ENCODE data around the gene GRK2.

The GRK2 gene

GRCh38 chr11:67295846-67296245 lies 29.6 kb downstream of the GRK2 start:
- Histone ChIP-seq H3K4me1 (ENCODE audit: insufficient read depth, low read length) (no peaks in the 10 kb centered on the region), H3K27me3 (ENCODE audit: insufficient read depth, low read length) (no peaks in the 10 kb centered on the region), H3K9me3 (ENCODE audit: insufficient read depth, low read depth, low read length) (peaks cover 8% of the 10 kb centered on the region), H3K36me3 (ENCODE audit: insufficient read depth, low read length) (peaks cover 63% of the 10 kb centered on the region), H3K9ac (ENCODE audit: low read depth, low read length) (no peak overlapping the region), H3K27ac (ENCODE audit: low read depth, low read length) (no peak overlapping the region), H3K4me3 (ENCODE audit: low read length) (no peak overlapping the region)
- 94% methylated on average over 1 of the region's 1 CpG for WGBS

DNA sequence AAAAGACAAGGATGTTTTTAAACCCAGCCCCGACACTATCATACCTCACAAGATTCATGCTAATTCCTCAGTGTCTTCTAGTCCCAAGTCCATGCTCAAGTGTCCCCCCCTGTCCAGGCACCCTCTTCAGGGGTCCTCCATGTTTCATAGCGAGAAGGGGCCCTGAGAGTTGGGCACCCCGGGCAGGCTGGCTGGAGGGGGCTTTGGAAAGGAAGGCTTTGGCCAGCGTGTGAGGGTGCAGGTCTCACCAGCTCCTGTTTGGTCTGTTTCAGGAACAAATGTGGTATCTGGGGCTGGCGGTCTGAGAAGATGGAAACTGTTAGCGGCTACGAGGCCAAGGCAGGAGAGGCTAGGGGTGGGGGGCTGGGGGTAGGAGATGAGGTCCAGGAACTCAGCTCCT lies 32.5 kb downstream of the GRK2 start:
- Histone ChIP-seq H3K36me3 (ENCODE audit: insufficient read depth, low read length) (peaks cover 47% of the 10 kb centered on the region), H3K9me3 (ENCODE audit: insufficient read depth, low read depth, low read length) (peaks cover 8% of the 10 kb centered on the region), H3K9ac (ENCODE audit: low read depth, low read length) (no peak overlapping the region), H3K27ac (ENCODE audit: low read depth, low read length) (no peak overlapping the region), H3K4me3 (ENCODE audit: low read length) (no peak overlapping the region), H3K4me1 (ENCODE audit: insufficient read depth, low read length) (peaks cover 13% of the 10 kb centered on the region), H3K27me3 (ENCODE audit: insufficient read depth, low read length) (peaks cover under 1% of the 10 kb centered on the region; the same call in 1 of the 2 replicates)
- WGBS, result 93% methylated on average over 7 of the region's 7 CpGs

- no peak overlapping the region; the same call in 1 of the 2 replicates for H3K9ac ChIP-seq (ENCODE audit: low read depth, low read length)
- H3K27ac ChIP-seq (ENCODE audit: low read depth, low read length), result no peak overlapping the region
Measured at GRCh38 chr11:67299471-67300191, 33.4 kb downstream of the GRK2 start.

GRCh38 chr11:67300256-67300755 lies 34.0 kb downstream of the GRK2 start:
- no peak overlapping the region for H3K9ac ChIP-seq (ENCODE audit: low read depth, low read length)
- H3K9me3 ChIP-seq (ENCODE audit: insufficient read depth, low read depth, low read length), result peaks cover 8% of the 10 kb centered on the region
- peaks cover 11% of the 10 kb centered on the region for H3K27me3 ChIP-seq (ENCODE audit: insufficient read depth, low read length)
- WGBS, result 93% methylated on average over 13 of the region's 13 CpGs
- no peak overlapping the region for H3K27ac ChIP-seq (ENCODE audit: low read depth, low read length)
- peaks cover 16% of the 10 kb centered on the region for H3K4me1 ChIP-seq (ENCODE audit: insufficient read depth, low read length)
- peaks cover 38% of the 10 kb centered on the region for H3K36me3 ChIP-seq (ENCODE audit: insufficient read depth, low read length)
- no peak overlapping the region for H3K4me3 ChIP-seq (ENCODE audit: low read length)

More at GRCh38 chr11:67299471-67300191, 33.4 kb downstream of the GRK2 start:
- 95% methylated on average over 29 of the region's 29 CpGs for WGBS
- peaks cover 42% of the 10 kb centered on the region for H3K36me3 ChIP-seq (ENCODE audit: insufficient read depth, low read length)
- no peak overlapping the region for H3K4me3 ChIP-seq (ENCODE audit: low read length)
- H3K9me3 ChIP-seq (ENCODE audit: insufficient read depth, low read depth, low read length), result peaks cover 8% of the 10 kb centered on the region
- peaks cover 9% of the 10 kb centered on the region for H3K27me3 ChIP-seq (ENCODE audit: insufficient read depth, low read length)
- peaks cover 15% of the 10 kb centered on the region for H3K4me1 ChIP-seq (ENCODE audit: insufficient read depth, low read length)

DNA sequence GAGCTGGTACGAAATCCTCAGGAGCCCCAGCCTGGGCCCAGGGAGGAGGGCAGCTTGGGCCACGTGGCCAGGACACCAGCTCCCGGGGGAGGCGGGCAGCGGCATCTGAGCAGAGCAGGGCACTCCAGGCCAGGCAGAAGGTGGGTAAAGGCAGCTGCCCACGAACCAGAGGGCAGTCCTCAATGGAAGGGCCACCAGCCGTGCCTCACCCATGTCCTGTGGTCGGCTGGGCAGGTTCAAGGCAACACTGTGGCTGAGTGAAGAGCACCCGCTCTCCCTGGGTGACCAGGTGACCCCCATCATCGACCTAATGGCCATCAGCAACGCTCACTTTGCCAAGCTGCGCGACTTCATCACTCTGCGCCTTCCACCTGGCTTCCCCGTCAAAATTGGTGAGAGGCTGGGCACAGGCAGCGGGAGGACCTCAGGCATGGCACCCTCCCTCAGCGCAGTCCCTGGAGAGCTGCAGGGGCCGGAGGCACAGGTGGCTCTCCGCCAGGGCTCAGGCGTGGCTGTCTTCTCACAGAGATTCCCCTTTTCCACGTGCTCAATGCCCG lies 34.6 kb downstream of the GRK2 start:
- peaks cover 11% of the 10 kb centered on the region for H3K27me3 ChIP-seq (ENCODE audit: insufficient read depth, low read length)
- no peak overlapping the region for H3K9ac ChIP-seq (ENCODE audit: low read depth, low read length)
- peaks cover 16% of the 10 kb centered on the region for H3K4me1 ChIP-seq (ENCODE audit: insufficient read depth, low read length)
- H3K4me3 ChIP-seq (ENCODE audit: low read length), result no peak overlapping the region
- WGBS, result 94% methylated on average over 22 of the region's 22 CpGs
- no peak overlapping the region for H3K27ac ChIP-seq (ENCODE audit: low read depth, low read length)
- H3K9me3 ChIP-seq (ENCODE audit: insufficient read depth, low read depth, low read length), result peaks cover 5% of the 10 kb centered on the region
- H3K36me3 ChIP-seq (ENCODE audit: insufficient read depth, low read length), result peaks cover 35% of the 10 kb centered on the region

GRCh38 chr11:67301313-67301921 lies 35.1 kb downstream of the GRK2 start:
- peaks cover 11% of the 10 kb centered on the region for H3K27me3 ChIP-seq (ENCODE audit: insufficient read depth, low read length)
- peaks cover 29% of the 10 kb centered on the region for H3K36me3 ChIP-seq (ENCODE audit: insufficient read depth, low read length)
- WGBS, result 92% methylated on average over 28 of the region's 28 CpGs
- H3K9me3 ChIP-seq (ENCODE audit: insufficient read depth, low read depth, low read length), result no peaks in the 10 kb centered on the region
- peak overlapping the region; percentile 78; the same call in 1 of the 2 replicates for H3K4me3 ChIP-seq (ENCODE audit: low read length)
- peaks cover 16% of the 10 kb centered on the region for H3K4me1 ChIP-seq (ENCODE audit: insufficient read depth, low read length)
- no peak overlapping the region for H3K27ac ChIP-seq (ENCODE audit: low read depth, low read length)
- no peak overlapping the region for H3K9ac ChIP-seq (ENCODE audit: low read depth, low read length)

- H3K4me3 ChIP-seq (ENCODE audit: low read length), result peak overlapping the region; percentile 78
- peak overlapping the region; percentile 86; the same call in 1 of the 2 replicates for H3K27ac ChIP-seq (ENCODE audit: low read depth, low read length)
- peak overlapping the region; percentile 55 for H3K9ac ChIP-seq (ENCODE audit: low read depth, low read length)
- H3K36me3 ChIP-seq (ENCODE audit: insufficient read depth, low read length), result peaks cover 26% of the 10 kb centered on the region
- peaks cover 16% of the 10 kb centered on the region for H3K4me1 ChIP-seq (ENCODE audit: insufficient read depth, low read length)
- peaks cover 11% of the 10 kb centered on the region for H3K27me3 ChIP-seq (ENCODE audit: insufficient read depth, low read length)
- WGBS, result 14% methylated on average over 15 of the region's 15 CpGs
- no peaks in the 10 kb centered on the region for H3K9me3 ChIP-seq (ENCODE audit: insufficient read depth, low read depth, low read length)
Measured at GRCh38 chr11:67301951-67302516, 35.8 kb downstream of the GRK2 start.

GRCh38 chr11:67302571-67303131 lies 36.4 kb downstream of the GRK2 start:
- Histone ChIP-seq H3K9me3 (ENCODE audit: insufficient read depth, low read depth, low read length) (no peaks in the 10 kb centered on the region), H3K27me3 (ENCODE audit: insufficient read depth, low read length) (peaks cover 11% of the 10 kb centered on the region), H3K4me1 (ENCODE audit: insufficient read depth, low read length) (peaks cover 16% of the 10 kb centered on the region), H3K36me3 (ENCODE audit: insufficient read depth, low read length) (peaks cover 26% of the 10 kb centered on the region), H3K4me3 (ENCODE audit: low read length) (peak overlapping the region; percentile 78), H3K9ac (ENCODE audit: low read depth, low read length) (peak overlapping the region; percentile 61), H3K27ac (ENCODE audit: low read depth, low read length) (peak overlapping the region; percentile 86; the same call in 1 of the 2 replicates)
- 3% methylated on average over 23 of the region's 23 CpGs for WGBS

DNA sequence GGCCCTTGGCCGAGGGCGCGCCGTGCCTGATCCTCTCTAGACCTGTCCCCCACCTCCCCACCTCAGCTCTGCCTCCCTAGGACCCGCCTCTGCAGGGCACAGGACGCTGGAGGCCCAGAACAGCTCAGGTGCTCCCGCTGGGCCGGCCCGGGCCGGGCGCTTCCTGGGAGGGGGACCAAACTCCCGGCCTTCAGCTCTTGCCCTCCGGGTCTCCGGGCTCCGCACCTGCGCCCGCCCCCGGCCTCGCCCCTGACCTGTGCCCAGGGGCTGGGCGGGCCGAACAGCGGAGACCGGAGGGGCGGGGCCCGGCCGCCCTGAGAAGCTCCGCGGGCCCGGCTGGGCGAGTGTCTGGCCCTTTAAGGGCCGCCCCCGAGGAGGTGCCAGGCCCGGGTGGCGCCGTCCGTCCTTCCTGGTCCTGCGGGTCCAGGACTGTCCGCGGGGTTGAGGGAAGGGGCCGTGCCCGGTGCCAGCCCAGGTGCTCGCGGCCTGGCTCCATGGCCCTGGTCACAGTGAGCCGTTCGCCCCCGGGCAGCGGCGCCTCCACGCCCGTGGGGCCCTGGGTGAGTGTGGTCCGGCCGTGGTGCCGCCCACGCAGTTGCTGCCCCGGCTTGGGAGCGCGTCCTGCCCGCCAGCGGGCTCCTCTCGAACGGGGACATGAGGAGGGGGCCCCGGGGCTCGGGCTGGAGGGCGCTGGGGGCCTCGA lies 37.0 kb downstream of the GRK2 start, which contains the start of gene SSH3:
Gene SSH3 (plus strand): TSS at position 399 of the 703 bp plus-strand sequence. CDS start 96 bp downstream, at position 495.
- H3K4me1 ChIP-seq (ENCODE audit: insufficient read depth, low read length), result peaks cover 16% of the 10 kb centered on the region
- peak within 1 kb of the TSS; percentile 61 for H3K9ac ChIP-seq (ENCODE audit: low read depth, low read length)
- H3K4me3 ChIP-seq (ENCODE audit: low read length), result peak within 1 kb of the TSS; percentile 78
- H3K27ac ChIP-seq (ENCODE audit: low read depth, low read length), result peak within 1 kb of the TSS; percentile 86; the same call in 1 of the 2 replicates
- WGBS, result 1% methylated on average over 65 of the region's 65 CpGs
- H3K27me3 ChIP-seq (ENCODE audit: insufficient read depth, low read length), result peaks cover 11% of the 10 kb centered on the region
- H3K36me3 ChIP-seq (ENCODE audit: insufficient read depth, low read length), result peaks cover 24% of the 10 kb centered on the region
- H3K9me3 ChIP-seq (ENCODE audit: insufficient read depth, low read depth, low read length), result no peaks in the 10 kb centered on the region

GRCh38 chr11:67303835-67304411 lies 37.6 kb downstream of the GRK2 start:
- H3K9ac ChIP-seq (ENCODE audit: low read depth, low read length), result peak overlapping the region; percentile 61
- H3K4me3 ChIP-seq (ENCODE audit: low read length), result peak overlapping the region; percentile 78
- no peak overlapping the region; the same call in 1 of the 2 replicates for H3K27ac ChIP-seq (ENCODE audit: low read depth, low read length)
- peaks cover 11% of the 10 kb centered on the region for H3K27me3 ChIP-seq (ENCODE audit: insufficient read depth, low read length)
- peaks cover 18% of the 10 kb centered on the region for H3K36me3 ChIP-seq (ENCODE audit: insufficient read depth, low read length)
- H3K4me1 ChIP-seq (ENCODE audit: insufficient read depth, low read length), result peaks cover 16% of the 10 kb centered on the region
- WGBS, result 2% methylated on average over 43 of the region's 43 CpGs
- no peaks in the 10 kb centered on the region for H3K9me3 ChIP-seq (ENCODE audit: insufficient read depth, low read depth, low read length)

All from HUES64 (cell line).